GM18907 (cell line): ENCODE data around the gene DDX46.
"Not testable (repeated sequence)": the region's sequence is repeated elsewhere in the genome, so short reads cannot be mapped to it uniquely, and the experiment has no call there.

Source experiments
- ATAC-seq: cut with Tn5 transposase; IDR thresholded peaks from one replicate; pipeline ENCODE4 v1.9.1; 2021; ENCODE audit warnings: mild to moderate bottlenecking, moderate library complexity; ENCODE audit not compliant: unreplicated experiment

DDX46 gene

GRCh38 chr5:134758504-134759341 is at the start of gene DDX46:
DDX46 (plus strand) TSS chr5:134758779; CDS start chr5:134758939, 160 bp downstream.
- peak; percentile 96 for ATAC-seq

GRCh38 chr5:134714120-134714519 is 44.5 kb upstream of the DDX46 start:
- no peak for ATAC-seq

- no peak for ATAC-seq
Observed at GRCh38 chr5:134714541-134714940, 44.0 kb upstream of the DDX46 start.

- not testable (repeated sequence) for ATAC-seq
Observed at GRCh38 chr5:134715466-134715865, 43.1 kb upstream of the DDX46 start.

GRCh38 chr5:134724872-134725271 is 33.7 kb upstream of the DDX46 start:
- no peak for ATAC-seq

- no peak for ATAC-seq
Observed at GRCh38 chr5:134732819-134733218, 25.8 kb upstream of the DDX46 start.

- no peak for ATAC-seq
Observed at GRCh38 chr5:134735243-134735642, 23.3 kb upstream of the DDX46 start.

- no peak for ATAC-seq
Observed at GRCh38 chr5:134736173-134736812, 22.3 kb upstream of the DDX46 start.

GRCh38 chr5:134738133-134738962 is 20.2 kb upstream of the DDX46 start, which contains the start of gene CAMLG:
CAMLG (plus strand) TSS chr5:134738548; CDS start chr5:134738621, 73 bp downstream.
- peak; percentile 94 for ATAC-seq

GRCh38 chr5:134738963-134739661 is 19.5 kb upstream of the DDX46 start:
- ATAC-seq: peak; percentile 28

GRCh38 chr5:134741052-134741451 is 17.5 kb upstream of the DDX46 start:
- ATAC-seq: no peak

GRCh38 chr5:134742134-134742533 is 16.4 kb upstream of the DDX46 start:
- ATAC-seq: no peak

GRCh38 chr5:134749415-134749814 is 9.2 kb upstream of the DDX46 start:
- no peak for ATAC-seq

- no peak for ATAC-seq
Observed at GRCh38 chr5:134758176-134758503, 439 bp upstream of the DDX46 start.

GRCh38 chr5:134767528-134768291 is 9.1 kb downstream of the DDX46 start:
- not testable (repeated sequence) for ATAC-seq

GRCh38 chr5:134769206-134769605 is 10.6 kb downstream of the DDX46 start:
- ATAC-seq: no peak

GRCh38 chr5:134772461-134773125 is 14.0 kb downstream of the DDX46 start:
- no peak for ATAC-seq

- no peak for ATAC-seq
Observed at GRCh38 chr5:134777366-134777765, 18.8 kb downstream of the DDX46 start.

- no peak for ATAC-seq
Observed at GRCh38 chr5:134784241-134784920, 25.8 kb downstream of the DDX46 start.
